Measurements from ENCODE around the gene OXA1L. TPM values are rescaled to one million over a fixed set of nuclear protein-coding genes. Genes with fewer than 3 reads are reported as not detected.
"Not testable (repeated sequence)": the region's sequence is repeated elsewhere in the genome, so short reads cannot be mapped to it uniquely, and the experiment has no call there.

The OXA1L gene
- total RNA-seq, 1 experiment from 2014 or later = 138 TPM

GRCh38 chr14:22774011-22774706, 7.7 kb downstream of the OXA1L start (continued):
- no peak for TF ChIP-seq AFF4 (CRISPR knock-in tag; IDR thresholded peaks at IDR 0.05; ENCODE audit: borderline replicate concordance)

DNA sequence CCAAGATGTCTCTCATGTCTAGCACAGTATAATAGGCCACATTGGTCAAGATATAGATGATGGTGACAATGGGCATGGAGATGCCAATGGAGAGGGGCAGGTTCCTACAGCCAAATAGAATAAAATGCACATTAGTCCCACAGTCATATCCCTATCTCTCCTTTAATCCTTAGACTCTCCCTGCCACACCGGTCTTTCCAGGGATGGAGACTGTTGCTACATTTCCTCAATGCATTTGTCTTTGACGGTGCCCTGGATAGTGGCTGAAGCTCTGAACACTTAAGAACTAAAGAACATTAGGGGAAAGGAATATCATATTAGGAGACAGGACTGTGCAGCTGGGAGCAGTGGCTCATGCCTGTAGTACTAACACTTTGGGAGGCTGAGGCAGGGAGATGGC, 9.7 kb downstream of the OXA1L start:
- no peak overlapping the region for H3K27ac Mint-ChIP-seq
- TF ChIP-seq, protein P1, sequence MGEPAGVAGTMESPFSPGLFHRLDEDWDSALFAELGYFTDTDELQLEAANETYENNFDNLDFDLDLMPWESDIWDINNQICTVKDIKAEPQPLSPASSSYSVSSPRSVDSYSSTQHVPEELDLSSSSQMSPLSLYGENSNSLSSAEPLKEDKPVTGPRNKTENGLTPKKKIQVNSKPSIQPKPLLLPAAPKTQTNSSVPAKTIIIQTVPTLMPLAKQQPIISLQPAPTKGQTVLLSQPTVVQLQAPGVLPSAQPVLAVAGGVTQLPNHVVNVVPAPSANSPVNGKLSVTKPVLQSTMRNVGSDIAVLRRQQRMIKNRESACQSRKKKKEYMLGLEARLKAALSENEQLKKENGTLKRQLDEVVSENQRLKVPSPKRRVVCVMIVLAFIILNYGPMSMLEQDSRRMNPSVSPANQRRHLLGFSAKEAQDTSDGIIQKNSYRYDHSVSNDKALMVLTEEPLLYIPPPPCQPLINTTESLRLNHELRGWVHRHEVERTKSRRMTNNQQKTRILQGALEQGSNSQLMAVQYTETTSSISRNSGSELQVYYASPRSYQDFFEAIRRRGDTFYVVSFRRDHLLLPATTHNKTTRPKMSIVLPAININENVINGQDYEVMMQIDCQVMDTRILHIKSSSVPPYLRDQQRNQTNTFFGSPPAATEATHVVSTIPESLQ (CRISPR knock-in tag; IDR thresholded peaks at IDR 0.05) = no peak
- TF ChIP-seq ZNF671 (CRISPR knock-in tag; IDR thresholded peaks at IDR 0.05) = no peak
- no peak for TF ChIP-seq GRHL2 (CRISPR knock-in tag; IDR thresholded peaks at IDR 0.05; ENCODE audit: insufficient replicate concordance, severe bottlenecking)
- no peak for TF ChIP-seq ETV6 (CRISPR knock-in tag; IDR thresholded peaks at IDR 0.05)
- peaks cover 5% of the 10 kb centered on the region; the same call in 1 of the 2 replicates for H3K4me1 Mint-ChIP-seq
- POLR2A ChIA-PET = no interaction called here
- ATAC-seq (no peak), DNase-seq (ENCODE audit: low spot score) (no peak)
- CTCF ChIA-PET = interaction anchor here (0.7 to 4.1 kb wide), 7 partner anchors 27 to 206 kb away, joined by 3 to 17 read pairs (median 4); partner anchors contain the start of genes MMP14 and REM2
- H3K4me3 Mint-ChIP-seq = no peak overlapping the region
- no peaks in the 10 kb centered on the region for H3K27me3 Mint-ChIP-seq (ENCODE audit: low read depth)
- peaks cover 15% of the 10 kb centered on the region for H3K36me3 Mint-ChIP-seq
- no peaks in the 10 kb centered on the region for H3K9me3 Mint-ChIP-seq

- not testable (repeated sequence) for H3K36me3 Mint-ChIP-seq; H3K27me3 Mint-ChIP-seq (ENCODE audit: low read depth); H3K9me3 Mint-ChIP-seq; ATAC-seq; H3K27ac Mint-ChIP-seq; DNase-seq (ENCODE audit: low spot score); H3K4me3 Mint-ChIP-seq; H3K4me1 Mint-ChIP-seq
- POLR2A ChIA-PET = interaction anchor here (0.6 kb wide), 1 partner anchor 191 kb away, joined by 3 read pairs; no protein-coding TSS in a partner anchor
- CTCF ChIA-PET = interaction anchor here (0.5 to 4.1 kb wide), 13 partner anchors 11 to 217 kb away, joined by 3 to 17 read pairs (median 4); partner anchors contain the start of genes MMP14, MRPL52, OXA1L and REM2
These were observed 10.4 kb downstream of the OXA1L start for GRCh38 chr14:22776849-22777248.

- H3K4me1 Mint-ChIP-seq = peaks cover 5% of the 10 kb centered on the region; the same call in 1 of the 2 replicates
- no peaks in the 10 kb centered on the region for H3K27me3 Mint-ChIP-seq (ENCODE audit: low read depth)
- ChIA-PET POLR2A (interaction anchor here (1.3 kb wide), 1 partner anchor 12 kb away, joined by 3 read pairs; the partner anchor contains the start of gene OXA1L), CTCF (interaction anchor here (1.0 to 4.1 kb wide), 10 partner anchors 12 to 221 kb away, joined by 3 to 17 read pairs (median 4); partner anchors contain the start of gene OXA1L)
- no peak for TF ChIP-seq ZNF396 (CRISPR knock-in tag; IDR thresholded peaks at IDR 0.05; ENCODE audit: borderline replicate concordance)
- TF ChIP-seq ZBTB43 (CRISPR knock-in tag; IDR thresholded peaks at IDR 0.05) = no peak
- TF ChIP-seq ZBTB21 (CRISPR knock-in tag; IDR thresholded peaks at IDR 0.05; ENCODE audit: borderline replicate concordance) = no peak
- no peak for TF ChIP-seq GTF2I (CRISPR knock-in tag; conservative IDR thresholded peaks at IDR 0.05)
- no peak for TF ChIP-seq FOXP4 (CRISPR knock-in tag; IDR thresholded peaks at IDR 0.05)
- no peak for TF ChIP-seq HMGA2 (CRISPR knock-in tag; IDR thresholded peaks at IDR 0.05)
- no peak for TF ChIP-seq KAT7 (CRISPR knock-in tag; IDR thresholded peaks at IDR 0.05; ENCODE audit: borderline replicate concordance)
- TF ChIP-seq TP53 (CRISPR knock-in tag; IDR thresholded peaks at IDR 0.05) = no peak
- no peak for TF ChIP-seq ZMAT4 (CRISPR knock-in tag; IDR thresholded peaks at IDR 0.05)
- TF ChIP-seq EMX1 (CRISPR knock-in tag; IDR thresholded peaks at IDR 0.05) = no peak
- no peak for TF ChIP-seq TCF7 (CRISPR knock-in tag; IDR thresholded peaks at IDR 0.05; ENCODE audit: low read depth)
- TF ChIP-seq, protein P2, sequence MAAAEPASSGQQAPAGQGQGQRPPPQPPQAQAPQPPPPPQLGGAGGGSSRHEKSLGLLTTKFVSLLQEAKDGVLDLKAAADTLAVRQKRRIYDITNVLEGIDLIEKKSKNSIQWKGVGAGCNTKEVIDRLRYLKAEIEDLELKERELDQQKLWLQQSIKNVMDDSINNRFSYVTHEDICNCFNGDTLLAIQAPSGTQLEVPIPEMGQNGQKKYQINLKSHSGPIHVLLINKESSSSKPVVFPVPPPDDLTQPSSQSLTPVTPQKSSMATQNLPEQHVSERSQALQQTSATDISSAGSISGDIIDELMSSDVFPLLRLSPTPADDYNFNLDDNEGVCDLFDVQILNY (CRISPR knock-in tag; IDR thresholded peaks at IDR 0.05) = no peak
- no peak for TF ChIP-seq FOXJ3 (CRISPR knock-in tag; IDR thresholded peaks at IDR 0.05; ENCODE audit: borderline replicate concordance)
- no peaks in the 10 kb centered on the region for H3K9me3 Mint-ChIP-seq
- DNase-seq (ENCODE audit: low spot score) (no peak), ATAC-seq (no peak)
- H3K4me3 Mint-ChIP-seq = no peak overlapping the region
- H3K36me3 Mint-ChIP-seq = peaks cover 5% of the 10 kb centered on the region; the same call in 1 of the 2 replicates
- no peak overlapping the region for H3K27ac Mint-ChIP-seq
These were observed 11.6 kb downstream of the OXA1L start for GRCh38 chr14:22778084-22778483.

Measured in WTC11 (cell line).